ENCODE results near the gene SGK2.
"Not testable (repeated sequence)": the region's sequence is repeated elsewhere in the genome, so short reads cannot be mapped to it uniquely, and the experiment has no call there.

The SGK2 gene

GRCh38 chr20:43564993-43565757 is 6.3 kb downstream of the SGK2 start:
- DNase-seq, result no peak

- no peak for DNase-seq
Observed at GRCh38 chr20:43565758-43566104, 6.9 kb downstream of the SGK2 start.

GRCh38 chr20:43567477-43567876 is 8.7 kb downstream of the SGK2 start:
- DNase-seq, result no peak

GRCh38 chr20:43568706-43569105 is 9.9 kb downstream of the SGK2 start:
- DNase-seq, result no peak

- no peak for DNase-seq
Observed at GRCh38 chr20:43569282-43569681, 10.5 kb downstream of the SGK2 start.

- DNase-seq, result no peak
Observed at GRCh38 chr20:43570496-43570895, 11.7 kb downstream of the SGK2 start.

GRCh38 chr20:43571310-43571709 is 12.5 kb downstream of the SGK2 start:
- DNase-seq, result no peak

GRCh38 chr20:43571771-43572170 is 12.9 kb downstream of the SGK2 start:
- DNase-seq, result no peak

GRCh38 chr20:43572891-43573290 is 14.1 kb downstream of the SGK2 start:
- no peak for DNase-seq

- DNase-seq, result no peak
Observed at GRCh38 chr20:43576108-43576507, 17.3 kb downstream of the SGK2 start.

GRCh38 chr20:43579861-43580793 is 21.3 kb downstream of the SGK2 start:
- DNase-seq, result no peak

GRCh38 chr20:43583133-43583864 is 24.5 kb downstream of the SGK2 start:
- DNase-seq, result no peak

- DNase-seq, result no peak
Observed at GRCh38 chr20:43583982-43584432, 25.2 kb downstream of the SGK2 start.

GRCh38 chr20:43584448-43585136 is 25.8 kb downstream of the SGK2 start:
- DNase-seq, result no peak

GRCh38 chr20:43586641-43587040 is 27.8 kb downstream of the SGK2 start:
- no peak for DNase-seq

GRCh38 chr20:43588526-43588925 is 29.7 kb downstream of the SGK2 start:
- DNase-seq, result not testable (repeated sequence)

- DNase-seq, result peak; percentile 21
Observed at GRCh38 chr20:43590036-43590391, 31.2 kb downstream of the SGK2 start.

GRCh38 chr20:43590392-43591303 is 31.8 kb downstream of the SGK2 start, which contains the start of gene IFT52:
Gene IFT52, plus strand, starts transcription at chr20:43590937. Its CDS starts 3,762 bp downstream, at chr20:43594699.
- peak; percentile 92 for DNase-seq

- not testable (repeated sequence) for DNase-seq
Observed at GRCh38 chr20:43601960-43602359, 43.1 kb downstream of the SGK2 start.

- no peak for DNase-seq
Observed at GRCh38 chr20:43603124-43603523, 44.3 kb downstream of the SGK2 start.

- no peak for DNase-seq
Observed at GRCh38 chr20:43605715-43606114, 46.9 kb downstream of the SGK2 start.
